ENCODE data around the gene PBX1.

Gene PBX1

DNA sequence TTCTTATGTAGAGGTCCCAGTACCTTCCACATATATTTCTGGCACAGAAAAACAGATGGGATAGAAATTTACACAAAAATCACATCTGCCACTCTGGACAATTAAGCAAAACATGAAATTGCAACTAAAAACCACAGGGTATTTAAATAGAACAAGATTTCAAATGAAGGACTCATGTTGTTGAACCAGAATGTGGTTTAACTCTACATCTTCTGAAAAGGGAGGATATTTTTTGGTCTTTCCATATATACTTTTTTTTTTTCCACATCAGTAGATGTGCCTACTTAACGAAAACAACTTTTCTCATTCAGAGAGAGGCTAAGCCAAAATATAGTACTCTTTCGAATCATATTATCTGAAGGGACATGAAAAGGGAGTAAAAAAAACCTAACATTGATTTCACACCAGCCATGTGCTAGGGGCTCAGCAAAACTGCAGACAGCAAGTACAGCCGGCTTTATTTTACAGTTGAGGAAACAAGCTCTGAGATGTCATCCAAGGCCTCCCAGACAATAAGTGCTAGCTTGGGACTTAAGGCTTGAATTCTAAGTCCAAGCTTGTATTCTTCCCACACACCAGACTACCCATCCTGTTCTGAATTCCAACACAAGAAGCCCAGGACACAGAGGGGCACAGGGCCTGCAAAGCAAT, 208.9 kb downstream of the PBX1 start:
- no peak for DNase-seq

DNA sequence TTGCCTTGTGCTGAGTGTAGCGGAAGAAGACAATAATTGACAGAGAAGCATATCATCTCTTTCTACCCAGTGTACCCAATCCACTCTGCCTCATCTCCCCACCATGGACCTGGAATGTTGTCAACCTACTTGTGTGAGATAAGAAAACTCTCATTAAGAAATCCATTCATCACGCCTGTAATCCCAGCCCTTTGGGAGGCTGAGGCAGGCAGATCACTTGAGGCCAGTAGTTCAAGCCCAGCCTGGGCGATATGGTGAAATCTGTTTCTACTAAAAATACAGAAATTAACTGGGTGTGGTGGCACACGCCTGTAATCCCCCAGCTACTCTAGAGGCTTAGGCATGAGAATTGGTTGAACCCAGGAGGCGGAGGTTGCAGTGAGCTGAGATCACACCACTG, 209.6 kb downstream of the PBX1 start:
- DNase-seq: no peak

GRCh38 chr1:164769486-164770130, 210.6 kb downstream of the PBX1 start:
- no peak for DNase-seq

DNA sequence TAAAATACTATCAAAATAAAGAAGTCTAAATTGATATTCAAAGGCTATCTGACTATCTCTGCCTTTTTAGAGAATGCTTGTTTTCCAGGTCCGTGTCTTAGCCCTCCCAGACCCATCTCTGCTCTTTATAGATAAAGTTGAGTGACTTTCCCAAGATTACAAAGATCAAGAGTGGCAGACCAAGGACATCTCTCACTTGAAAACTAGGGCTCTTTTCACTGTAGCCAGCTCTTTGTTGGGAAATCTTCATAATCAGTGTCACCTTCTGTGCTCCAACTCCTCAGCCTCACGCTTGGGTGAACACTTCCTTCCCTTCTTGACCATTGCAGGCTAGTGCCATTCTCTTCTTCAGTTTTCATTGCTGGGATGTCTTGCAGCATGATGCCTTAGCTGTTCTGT, 211.1 kb downstream of the PBX1 start:
- no peak for DNase-seq

GRCh38 chr1:164771041-164771618, 212.1 kb downstream of the PBX1 start:
- DNase-seq: no peak

DNA sequence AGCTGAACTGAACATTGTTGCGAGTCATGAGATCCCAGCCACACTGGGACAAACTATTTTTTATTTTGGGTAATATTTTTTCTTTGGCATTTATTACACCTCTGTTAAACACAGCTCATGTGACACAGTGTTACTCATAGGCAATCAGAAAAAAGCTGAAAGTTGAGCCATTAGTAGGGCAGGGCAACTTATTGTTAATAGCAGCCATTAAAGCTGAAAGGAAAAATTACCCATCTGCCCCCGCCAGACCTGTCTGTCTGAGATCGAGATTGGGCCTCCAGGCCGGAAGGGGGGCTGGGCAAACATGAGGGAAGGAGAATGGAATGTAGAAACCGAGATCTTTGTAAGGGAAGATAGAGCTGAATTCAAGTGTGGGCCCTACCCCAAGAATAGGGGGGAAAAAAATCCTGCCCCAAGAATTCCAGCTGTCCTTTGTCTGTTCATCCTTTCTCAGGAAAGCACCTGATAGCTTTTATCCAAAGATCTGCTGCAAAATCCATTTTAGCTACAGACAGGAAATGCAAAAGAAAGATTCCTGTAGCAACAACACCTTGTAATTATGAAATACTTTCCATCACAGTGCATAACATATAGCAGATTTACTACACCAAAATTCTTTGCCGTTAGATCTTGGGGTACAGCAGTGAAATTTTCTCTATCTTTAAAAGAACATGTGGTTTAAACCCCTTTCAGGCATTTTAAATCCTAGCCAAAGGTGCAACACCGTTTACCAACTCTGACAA, 212.8 kb downstream of the PBX1 start:
- no peak for DNase-seq

GRCh38 chr1:164772635-164773034, 213.7 kb downstream of the PBX1 start:
- no peak for DNase-seq

DNA sequence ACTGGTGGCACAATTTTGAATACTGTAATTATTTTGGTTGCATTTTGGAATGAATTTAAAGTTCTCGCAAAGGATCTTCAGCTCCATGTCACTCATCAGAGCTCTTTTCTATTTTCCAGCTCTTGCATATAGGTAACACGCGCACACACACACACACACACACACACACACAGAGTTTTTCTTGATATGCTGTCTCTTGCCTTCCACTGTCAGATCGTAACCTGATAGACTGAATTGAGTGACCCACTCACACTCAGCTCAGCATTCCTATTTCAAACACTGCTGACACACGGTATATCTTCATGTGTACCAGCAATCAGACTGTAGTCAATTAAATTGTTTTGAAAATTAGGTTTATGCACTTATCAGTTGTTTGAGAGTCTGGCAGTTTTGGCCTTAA, 214.1 kb downstream of the PBX1 start:
- no peak for DNase-seq

DNA sequence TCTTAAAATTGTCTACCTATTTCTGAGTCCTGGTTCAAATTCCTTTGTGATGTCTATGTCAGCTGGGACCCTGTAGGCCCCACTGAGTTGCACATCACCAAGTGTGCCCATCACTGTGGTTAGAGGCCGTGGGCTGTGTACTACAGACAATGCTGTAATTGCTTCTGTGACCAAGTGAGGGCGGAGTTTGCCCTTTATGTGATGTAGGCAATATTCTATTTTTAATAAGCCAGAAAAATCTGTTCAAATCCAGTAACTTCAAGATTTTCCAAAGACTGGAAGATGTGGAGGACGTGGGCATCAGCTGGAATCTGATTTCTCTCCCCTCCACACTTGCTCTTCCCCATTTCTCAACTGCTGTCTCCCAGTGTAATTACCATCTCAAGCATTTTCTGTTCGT, 215.4 kb downstream of the PBX1 start:
- DNase-seq: no peak

GRCh38 chr1:164774819-164775654, 216.1 kb downstream of the PBX1 start:
- DNase-seq: no peak

DNA sequence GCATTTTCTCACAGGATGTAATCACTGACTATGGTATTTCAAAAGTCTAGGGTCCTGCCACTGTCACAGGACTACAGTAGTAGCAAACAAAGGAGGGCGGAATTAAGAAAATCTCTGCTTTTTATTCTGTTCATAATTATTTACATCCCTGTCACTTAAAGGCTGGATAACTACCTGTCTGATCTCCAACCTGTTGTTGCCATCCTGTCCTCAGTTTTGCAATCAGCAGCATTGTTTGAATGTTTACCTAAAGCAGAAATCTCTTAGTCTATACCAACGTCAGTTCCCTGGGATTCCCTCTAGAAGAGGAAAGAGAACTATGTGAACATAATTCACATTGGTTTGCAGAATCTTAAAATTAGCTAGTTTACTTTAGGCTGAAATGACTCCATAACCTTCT, 218.5 kb downstream of the PBX1 start:
- no peak for DNase-seq

DNA sequence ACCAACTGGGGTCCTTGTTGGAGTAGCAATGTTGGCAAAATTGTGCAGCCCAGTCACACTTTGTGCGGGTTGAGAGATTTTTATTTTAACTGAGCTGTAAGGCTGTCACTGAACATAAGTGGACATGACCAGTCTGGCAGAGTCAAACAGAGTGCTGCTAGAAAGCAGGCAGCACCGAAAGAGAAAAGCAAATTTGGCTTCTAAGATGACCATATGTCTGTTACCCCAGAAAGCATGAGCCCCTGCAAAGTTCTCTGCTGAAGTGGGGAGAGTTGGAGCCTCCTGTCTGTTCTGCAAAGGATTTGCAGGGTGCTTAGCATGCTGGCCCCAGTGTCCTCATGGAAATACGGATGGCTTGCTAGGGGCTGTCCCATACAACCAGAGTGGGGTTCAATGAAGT, 220.4 kb downstream of the PBX1 start:
- no peak for DNase-seq

GRCh38 chr1:164780111-164780812, 221.3 kb downstream of the PBX1 start:
- DNase-seq: no peak

- no peak for DNase-seq
Measured at GRCh38 chr1:164780863-164781262, 221.9 kb downstream of the PBX1 start.

DNA sequence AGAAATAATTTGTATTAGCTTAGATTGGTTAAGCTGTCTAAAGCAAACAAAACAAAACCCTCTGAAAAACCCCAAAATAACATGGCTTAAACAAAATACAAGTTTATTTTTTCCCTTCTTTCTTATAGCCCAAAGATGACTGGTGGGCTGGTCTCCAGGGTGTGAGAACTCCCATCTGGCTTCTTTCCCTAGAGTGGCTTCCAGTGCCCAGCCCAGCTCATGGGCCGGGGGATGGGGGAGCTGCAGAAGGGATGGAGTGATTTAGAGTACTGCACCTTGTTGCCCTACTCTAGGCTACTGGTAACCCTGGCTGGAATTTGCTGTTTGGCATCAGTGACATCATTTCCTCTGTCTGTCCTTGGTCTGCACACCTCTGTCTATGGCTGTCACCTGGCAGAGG, 223.0 kb downstream of the PBX1 start:
- DNase-seq: no peak

DNA sequence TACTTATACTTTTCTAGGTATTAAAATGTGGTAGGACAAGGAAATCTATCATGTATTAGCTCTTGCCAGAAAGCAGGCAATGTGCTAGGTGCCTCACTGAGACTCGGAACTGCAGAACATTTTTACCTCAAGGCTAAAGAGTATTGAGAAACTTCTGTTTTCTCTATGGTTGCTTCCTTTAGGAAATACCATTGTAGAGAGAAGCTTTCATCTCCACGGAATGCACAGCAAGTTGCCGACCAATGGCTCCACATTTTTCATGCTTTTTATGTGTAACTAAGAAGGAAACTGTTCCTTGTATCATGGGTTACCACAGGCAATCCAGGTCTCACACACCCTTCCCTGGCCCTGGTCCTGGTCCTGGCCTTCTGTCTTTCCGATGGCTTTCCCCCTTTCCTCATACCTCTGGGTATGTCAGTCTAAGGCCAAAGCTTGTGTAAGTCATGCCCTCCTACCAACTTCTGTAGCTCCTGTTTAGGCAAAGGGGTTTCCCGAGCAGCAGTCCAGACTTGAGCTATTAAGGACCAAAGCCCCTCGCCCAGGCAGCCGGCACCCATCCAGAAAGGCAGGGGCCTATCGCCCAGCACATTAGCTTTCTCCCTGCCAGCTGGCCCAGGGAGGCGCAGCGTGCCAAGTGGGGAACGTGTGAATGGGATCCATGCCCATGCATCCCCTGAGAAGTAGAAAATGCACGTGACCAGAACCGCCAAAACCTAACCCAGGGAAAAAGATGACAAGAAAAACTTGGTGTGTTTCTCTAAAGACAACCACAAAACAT, 225.0 kb downstream of the PBX1 start:
- no peak for DNase-seq

DNA sequence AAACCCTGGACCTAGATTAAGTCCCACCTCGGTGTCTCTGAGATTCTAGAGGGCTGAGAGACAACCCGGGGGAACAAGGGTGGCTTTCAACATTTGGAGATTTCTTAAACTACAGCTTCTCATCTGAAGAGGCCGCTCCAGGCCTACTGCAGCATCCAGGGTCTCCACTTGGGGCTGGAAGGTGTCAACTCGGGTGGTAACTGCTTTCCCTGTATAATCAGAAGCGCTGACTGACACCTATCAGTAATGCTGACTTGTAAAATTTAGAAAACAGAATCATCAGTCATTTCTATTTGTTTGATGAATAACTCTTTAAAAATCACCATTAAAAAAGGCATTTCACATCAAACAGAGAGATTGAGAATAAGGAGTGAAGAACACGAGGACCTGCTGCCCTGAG, 226.0 kb downstream of the PBX1 start:
- DNase-seq: no peak

GRCh38 chr1:164785841-164786534, 227.0 kb downstream of the PBX1 start:
- DNase-seq: no peak

GRCh38 chr1:164786980-164787833, 228.2 kb downstream of the PBX1 start:
- DNase-seq: peak; percentile 17

GRCh38 chr1:164787834-164788231, 228.8 kb downstream of the PBX1 start:
- no peak for DNase-seq
